GM10847 (cell line): ENCODE results near the gene LAMC1.

ENCODE experiments used
- POLR2A ChIP-seq: IDR thresholded peaks from 2 replicates; pipeline ENCODE4 v1.6.1; 2011; ENCODE audit not compliant: insufficient read length; ENCODE audit errors: extremely low read depth

LAMC1 gene

DNA sequence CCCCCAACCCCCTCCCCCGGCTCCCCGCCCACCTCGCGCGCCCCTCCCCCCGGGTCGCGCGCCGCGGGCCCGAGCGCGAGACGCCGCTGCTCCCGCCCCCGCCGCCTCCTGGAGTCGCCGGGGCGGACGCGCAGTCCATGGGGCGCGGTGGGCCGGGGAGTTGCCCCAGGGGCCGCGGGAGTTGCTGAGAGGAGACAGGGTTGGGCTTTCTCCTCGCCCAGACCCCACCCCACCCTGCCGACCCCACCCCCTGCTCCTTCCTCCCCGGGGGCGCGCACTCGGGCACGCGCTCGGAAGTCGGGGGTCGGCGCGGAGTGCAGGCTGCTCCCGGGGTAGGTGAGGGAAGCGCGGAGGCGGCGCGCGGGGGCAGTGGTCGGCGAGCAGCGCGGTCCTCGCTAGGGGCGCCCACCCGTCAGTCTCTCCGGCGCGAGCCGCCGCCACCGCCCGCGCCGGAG, at the start of gene LAMC1:
Gene LAMC1, plus strand, starts transcription at position 275 of the 455 bp plus-strand sequence. CDS start 297 bp downstream, outside the sequence.
- peak; percentile 11 for TF ChIP-seq POLR2A

DNA sequence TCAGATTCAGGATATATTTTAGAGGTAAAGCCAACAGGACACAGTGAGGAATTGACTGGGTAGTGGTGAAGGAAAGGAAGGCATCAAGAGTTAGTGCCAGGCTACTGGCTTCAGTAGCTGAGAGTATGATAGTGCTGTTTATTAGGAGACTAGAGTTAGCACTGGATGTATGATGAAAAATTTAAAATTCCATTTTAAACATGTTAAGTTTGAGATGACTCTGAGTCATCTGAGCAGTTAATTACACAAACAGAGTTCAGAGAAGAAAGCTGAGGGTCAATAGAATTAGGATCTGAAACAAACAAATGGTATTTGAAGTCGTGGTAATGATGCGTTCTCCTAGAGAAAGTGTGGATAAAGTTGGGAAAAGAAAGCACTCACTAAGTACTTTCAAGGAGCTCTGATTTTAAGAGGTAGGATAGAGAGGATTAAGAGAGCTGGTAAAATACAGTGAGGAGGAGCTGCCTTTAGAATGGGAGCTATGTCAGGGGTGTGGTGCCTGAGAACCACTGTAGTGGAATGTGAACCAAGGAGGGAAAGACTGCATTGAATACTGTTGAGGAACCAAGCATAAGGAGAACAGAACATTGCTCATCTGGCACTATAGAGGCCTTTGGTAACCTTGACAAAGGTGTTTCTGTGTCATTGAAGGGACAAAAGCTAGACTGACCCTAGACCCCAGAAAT, 48.6 kb upstream of the LAMC1 start:
- no peak for TF ChIP-seq POLR2A

DNA sequence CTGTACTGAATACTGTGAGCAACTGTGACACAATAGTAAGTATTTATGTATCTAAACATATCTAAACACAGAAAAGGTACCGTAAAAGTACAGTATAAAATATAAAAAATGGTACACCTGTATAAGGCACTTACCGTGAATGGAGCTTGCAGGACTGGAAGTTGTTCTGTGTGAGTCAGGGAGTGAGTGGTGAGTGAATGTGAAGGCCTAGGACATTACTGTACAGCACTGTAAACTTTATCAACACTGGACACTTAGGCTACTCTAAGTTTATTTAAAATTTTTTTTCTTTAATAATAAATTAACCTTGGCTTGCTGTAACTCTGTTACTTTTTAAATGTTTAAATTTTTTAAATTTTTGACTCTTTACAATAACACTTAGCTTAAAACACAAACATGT, 45.7 kb upstream of the LAMC1 start:
- no peak for TF ChIP-seq POLR2A

DNA sequence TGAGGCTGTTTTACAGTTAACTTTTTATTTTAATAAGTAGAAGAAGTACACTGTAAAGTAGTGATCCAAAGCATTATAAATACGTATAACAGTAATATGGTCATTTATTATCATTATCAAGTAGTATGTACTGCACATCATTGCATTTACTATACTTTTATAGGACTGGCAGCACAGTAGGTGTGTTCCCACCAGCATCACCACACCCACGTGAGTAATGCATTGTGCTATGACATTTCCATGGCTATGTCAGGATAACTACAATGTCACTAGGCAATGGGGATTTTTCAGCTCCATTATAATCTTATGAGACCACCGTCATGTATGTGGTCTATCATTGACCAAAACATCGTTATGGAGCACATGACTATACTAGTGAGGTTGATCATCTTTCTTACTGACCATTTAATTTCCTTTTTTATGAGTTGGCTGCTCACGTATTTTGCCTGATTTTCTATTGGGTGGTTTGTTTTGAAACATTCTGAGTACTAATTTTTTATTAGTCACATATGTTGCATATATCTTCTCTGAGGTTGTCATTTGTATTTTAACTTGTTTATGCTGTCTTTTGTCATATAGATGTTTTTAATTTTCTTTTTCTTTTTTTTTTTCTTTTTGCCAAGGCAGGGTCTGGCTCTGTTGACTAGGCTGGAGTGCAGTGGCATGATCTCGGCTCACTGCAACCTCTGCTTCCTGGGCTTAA, 44.9 kb upstream of the LAMC1 start:
- TF ChIP-seq POLR2A, result no peak

DNA sequence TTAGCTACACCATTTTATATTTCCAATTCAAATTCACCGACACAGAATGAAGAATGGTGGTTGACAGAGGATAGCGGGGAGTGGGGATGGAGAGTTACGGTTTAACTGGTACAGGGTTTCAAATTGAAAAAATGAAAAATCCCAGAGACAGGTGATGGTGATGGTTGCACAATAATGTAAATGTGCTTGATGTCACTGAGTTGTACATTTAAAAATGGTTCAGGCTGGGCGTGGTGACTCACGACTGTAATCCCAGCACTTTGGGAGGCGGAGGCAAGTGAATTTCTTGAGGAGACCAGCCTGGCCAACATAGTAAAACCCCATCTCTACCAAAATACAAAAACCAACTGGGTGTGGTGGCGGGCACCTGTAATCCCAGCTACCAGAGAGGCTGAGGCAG, 39.1 kb upstream of the LAMC1 start:
- no peak for TF ChIP-seq POLR2A

DNA sequence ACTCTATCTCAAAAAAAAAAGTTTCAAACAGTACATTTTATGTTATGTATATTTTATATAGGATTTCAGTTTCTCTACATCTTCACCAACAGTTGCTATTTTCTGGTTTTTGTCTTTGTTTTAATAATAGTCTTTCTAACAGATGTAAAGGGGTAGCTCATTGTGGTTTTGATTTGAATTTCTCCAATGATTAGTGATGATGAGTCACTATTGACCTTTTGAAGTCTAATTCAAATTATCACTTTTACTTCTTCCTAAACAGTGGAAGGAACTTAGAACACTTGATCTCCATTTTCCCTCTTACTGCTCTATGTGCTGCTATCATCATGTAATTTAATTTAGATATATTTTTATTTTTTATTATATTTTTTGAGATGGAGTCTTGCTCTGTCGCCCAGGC, 38.6 kb upstream of the LAMC1 start:
- TF ChIP-seq POLR2A, result no peak

DNA sequence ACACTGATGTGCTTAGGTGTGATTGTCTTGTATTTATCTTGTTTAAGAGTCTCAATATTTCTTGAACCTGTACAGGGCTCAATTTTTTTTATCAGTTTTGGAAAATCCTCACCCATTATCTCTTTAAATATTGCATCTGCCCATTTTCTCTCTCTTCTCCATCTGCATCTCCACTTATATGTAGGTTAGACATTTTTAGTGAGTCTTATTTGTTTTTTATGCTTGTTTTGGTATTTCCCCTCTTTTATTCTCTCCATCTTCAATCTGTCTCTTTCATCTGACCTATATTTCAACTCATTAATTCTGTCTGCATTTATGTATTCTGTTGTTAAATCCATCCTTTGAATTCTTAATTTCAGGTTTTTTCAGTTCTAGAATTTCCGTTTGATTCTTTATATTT, 37.3 kb upstream of the LAMC1 start:
- TF ChIP-seq POLR2A, result no peak

DNA sequence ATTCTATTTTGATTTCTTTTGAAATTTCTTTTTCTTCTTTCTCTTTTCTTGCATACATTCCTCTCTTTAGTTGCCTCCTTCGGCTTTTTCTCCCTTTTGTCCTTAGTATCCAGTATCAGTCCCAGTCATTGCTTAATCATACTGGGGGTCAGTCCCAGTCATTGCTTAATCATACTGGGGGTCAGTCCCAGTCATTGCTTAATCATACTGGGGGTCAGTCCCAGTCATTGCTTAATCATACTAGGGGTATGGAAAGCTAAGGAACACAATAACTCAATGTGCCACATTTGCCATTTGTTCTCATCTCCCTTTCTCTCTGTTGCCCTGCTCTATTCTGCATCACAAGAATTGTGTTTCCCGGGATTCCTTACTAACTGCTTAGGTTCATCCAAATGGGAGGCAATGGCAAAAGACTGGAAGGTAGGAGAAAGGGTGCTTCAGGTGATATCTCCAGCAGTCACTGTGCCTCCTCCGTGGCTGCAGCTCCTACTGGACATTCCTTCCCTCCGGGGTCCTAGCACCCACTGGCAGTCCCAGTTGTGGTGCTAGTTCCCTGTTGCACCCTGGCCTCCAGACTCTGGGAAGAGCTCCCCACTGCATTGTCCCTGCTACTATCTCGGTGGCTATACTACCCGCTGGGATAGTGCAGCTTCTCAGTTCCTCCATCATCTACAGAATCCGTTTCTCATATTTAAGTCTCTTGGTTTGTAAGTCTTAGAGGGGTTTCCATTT, 32.6 kb upstream of the LAMC1 start:
- TF ChIP-seq POLR2A, result no peak

DNA sequence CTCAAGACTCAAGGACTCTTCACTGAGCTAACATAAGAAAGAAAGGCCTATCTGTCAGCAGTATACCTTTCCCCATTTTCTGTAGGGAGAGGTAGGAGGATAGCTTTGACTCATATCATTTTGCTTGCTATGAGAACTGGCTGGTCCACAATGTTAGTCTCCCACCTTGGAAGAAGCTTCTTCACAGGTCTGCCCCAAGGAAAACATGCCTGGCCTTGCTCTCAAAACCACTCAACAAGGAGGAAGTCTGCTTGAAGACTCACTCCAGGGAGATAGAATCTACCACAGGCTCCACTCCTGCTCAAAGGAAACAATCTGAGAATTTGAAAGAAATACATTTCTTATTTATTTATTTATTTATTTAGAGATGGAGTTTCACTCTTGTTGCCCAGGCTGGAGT, 29.5 kb upstream of the LAMC1 start:
- TF ChIP-seq POLR2A, result no peak

DNA sequence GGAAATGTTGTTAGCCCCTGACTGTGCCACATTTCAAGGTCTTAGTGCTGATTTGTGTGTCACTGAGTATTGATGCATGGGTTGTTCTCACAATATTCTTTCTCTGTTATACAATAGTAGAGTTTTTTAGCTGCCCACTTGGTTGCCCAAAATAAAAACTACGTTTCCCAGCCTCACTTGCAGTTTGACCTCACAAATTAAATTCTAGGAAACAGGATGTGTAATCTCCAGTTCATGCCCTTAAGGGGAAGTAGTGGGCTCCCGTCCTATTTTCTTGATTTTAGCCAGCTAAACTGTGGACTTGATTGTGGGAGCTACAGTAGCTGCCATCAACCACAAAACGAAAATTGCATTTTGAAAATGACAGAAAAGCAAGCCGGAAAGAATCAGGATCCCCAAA, 27.3 kb upstream of the LAMC1 start:
- TF ChIP-seq POLR2A, result no peak

DNA sequence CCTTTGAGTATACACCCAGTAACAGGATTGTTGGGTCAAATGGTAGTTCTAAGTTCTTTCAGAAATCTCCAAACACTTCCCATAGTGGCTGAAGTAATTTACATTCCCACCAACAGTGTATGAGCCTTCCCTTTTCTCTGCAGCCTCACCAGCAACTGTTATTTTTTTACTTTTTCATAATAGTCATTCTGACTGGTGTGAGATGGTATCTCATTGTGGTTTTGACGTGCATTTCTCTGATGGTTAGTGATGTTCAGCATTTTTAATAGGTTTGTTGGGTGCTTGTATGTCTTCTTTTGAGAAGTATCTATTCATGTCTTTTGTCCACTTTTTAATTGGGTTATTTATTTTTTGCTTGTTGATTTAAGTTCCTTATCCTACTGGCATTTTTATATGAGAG, 26.4 kb upstream of the LAMC1 start:
- TF ChIP-seq POLR2A, result no peak

DNA sequence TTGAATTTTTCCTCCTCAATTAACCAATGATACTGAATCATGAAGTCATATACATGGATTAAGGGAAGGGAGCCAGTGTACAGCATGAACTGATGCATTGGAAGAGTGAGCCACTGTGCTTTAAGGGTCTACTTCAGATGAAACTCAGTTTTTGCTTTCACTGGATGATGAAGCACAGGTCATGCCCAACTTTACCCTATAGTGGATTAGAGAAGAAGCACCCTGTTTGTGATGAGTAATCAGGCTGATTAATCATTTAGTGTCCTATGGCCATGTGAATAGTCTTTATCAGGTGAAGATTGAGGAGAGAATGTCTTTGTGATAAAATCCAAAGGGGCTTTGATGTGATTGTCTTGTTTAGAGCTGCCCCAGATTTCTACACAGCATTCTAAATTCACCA, 24.7 kb upstream of the LAMC1 start:
- no peak for TF ChIP-seq POLR2A

DNA sequence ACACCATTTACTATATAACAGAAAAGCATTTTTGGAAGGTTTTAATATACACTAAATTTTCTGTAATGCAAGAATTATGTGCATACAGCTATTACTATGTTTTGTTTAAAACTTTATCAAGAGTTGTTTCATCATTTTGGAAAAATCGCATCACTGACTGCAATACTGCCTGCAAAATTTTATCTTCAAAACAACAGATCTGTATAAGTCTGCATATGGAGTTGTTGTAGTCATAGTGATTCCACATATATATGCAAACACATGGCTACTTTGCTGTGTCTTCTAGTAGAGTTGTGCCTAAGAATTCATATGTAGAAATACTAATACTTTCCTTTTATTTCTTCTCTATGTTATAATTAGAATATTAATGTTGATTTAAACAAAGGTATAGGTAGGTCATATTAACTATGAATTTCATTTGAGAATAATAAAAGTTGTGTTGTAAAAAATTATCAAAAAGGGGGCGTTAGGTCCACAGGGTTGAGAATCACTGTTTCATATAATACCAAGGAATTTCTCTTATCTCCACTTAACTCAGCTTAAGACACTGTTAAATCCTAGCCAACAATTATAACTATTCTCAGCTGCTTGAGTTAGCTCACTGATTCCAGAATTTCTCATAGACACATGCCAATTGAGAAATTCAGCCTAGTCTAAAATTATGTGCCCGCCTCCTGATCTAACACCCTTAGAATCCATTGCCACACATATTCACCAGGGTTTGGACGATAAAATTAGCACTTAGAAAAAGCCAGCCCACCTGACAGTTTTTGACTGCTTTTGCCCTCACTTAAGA, 22.9 kb upstream of the LAMC1 start:
- TF ChIP-seq POLR2A, result no peak

DNA sequence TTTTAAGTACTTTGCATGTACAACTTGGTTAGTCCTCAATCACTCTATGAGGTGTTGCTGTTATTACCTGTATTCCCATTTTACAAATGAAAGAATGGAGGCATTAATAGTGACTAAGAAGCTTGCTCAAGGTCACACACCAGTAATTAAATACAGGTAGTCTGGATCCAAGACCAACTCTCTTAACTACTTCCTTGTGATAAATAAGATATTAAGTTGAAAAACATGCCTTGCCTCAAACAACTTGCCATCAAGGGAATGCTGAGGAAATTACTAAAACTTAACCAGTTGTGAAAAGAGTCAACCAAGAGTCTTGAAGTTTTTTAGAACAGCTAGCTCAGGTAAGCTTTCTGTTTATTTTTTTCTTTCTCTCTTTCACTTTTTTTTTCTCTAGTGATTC, 21.0 kb upstream of the LAMC1 start:
- no peak for TF ChIP-seq POLR2A

DNA sequence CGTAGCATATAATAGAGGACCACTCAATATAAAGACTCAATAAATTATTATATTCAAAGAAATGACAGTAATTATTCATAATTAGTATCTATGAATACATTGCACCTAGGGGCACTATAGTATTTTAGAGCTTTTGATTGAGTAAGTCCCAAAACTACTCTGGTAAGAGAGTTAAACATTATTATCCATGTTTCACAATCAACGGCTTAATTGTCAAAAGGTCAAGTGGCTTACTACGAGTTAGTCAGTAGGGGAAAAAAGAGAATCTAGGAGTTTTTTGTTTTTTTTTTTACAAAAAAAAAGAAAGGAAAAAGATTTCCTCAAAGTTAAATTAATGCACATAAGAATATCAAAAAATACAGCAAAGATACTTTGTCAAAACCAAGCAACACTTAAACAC, 20.4 kb upstream of the LAMC1 start:
- TF ChIP-seq POLR2A, result no peak

DNA sequence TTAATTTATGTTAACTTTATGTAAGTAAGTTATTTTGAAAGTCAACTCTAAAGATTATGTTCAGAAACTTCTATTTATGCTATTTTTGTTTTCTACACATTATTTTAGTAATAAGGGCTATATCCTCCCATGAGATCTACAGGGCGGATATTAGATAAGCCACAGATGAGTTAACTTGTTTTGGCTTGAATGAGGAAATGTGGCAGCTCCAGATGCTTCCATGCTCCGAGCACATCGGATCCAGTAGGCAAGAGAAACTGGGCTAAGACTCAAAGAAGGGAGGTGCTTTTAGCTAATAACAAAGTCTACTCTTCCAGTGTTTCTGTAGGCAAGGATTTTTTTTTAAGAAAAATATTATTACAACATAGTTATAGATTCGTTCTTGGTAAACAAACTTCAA, 20.0 kb upstream of the LAMC1 start:
- TF ChIP-seq POLR2A, result no peak

DNA sequence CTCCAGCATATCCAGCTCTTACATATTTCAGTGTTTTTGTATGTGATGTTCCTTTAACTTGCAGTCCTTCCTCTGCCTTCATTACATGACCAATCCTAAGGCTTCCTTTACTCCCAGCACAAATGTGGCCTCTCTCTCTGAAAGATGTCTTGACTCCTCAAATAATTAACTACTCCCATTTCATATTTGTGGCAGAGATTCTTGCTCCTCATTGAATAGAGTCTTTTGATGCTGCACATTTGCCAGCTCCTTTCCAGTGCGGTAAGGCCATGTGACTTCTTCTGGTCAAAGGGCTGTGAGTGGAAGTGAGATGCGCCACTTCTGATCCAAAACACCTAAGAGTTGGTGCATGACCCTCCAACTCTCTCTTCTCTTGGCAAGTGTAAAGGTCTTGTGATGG, 19.1 kb upstream of the LAMC1 start:
- no peak for TF ChIP-seq POLR2A
